PC-3 (cell line): ENCODE results near the gene DENND2A. TPM values are rescaled to one million over a fixed set of nuclear protein-coding genes. Genes with fewer than 3 reads are reported as not detected.
A peak's percentile ranks its signal among the peaks of the same experiment; 100 is the strongest.

Experiments
- ATAC-seq: fragments of 200-7000 bp; cut with Tn5 transposase; 2 replicates; pipeline ENCODE4 v1.9.1; 2020; ENCODE audit warnings: mild to moderate bottlenecking, moderate library complexity
- BruUV-seq: library from RNA; stranded (reverse); fragments of 400-500 nt; replicated peaks from 2 replicates; lab custom pipeline; 2021; lab: Mats Ljungman, UMichigan
- CTCF ChIA-PET: fragments of 300-600 bp; sonication (Branson Sonifier 250); formaldehyde crosslinking; loops from one replicate; lab custom pipeline; 2022; ENCODE audit warnings: antibody characterized with exemption; lab: Charles Lee
- POLR2A ChIA-PET: fragments of 300-600 bp; sonication (Branson Sonifier 250); formaldehyde crosslinking; loops from one replicate; lab custom pipeline; 2022; ENCODE audit warnings: antibody characterized with exemption; ENCODE audit not compliant: unreplicated experiment; lab: Charles Lee
- DNase-seq: peaks from one replicate; pipeline ENCODE4 v3.0.0-alpha.2; 2015
- H2AFZ ChIP-seq: fragments of 300-600 bp; sonication (generic); 2 replicates; pipeline ENCODE4 v1.6.0; 2016; ENCODE audit warnings: antibody characterized with exemption, low read length
- H3F3A ChIP-seq: fragments of 300-600 bp; sonication (generic); one replicate; pipeline ENCODE4 v1.6.0; 2017; ENCODE audit warnings: antibody characterized with exemption, low read length, control low read depth, mild to moderate bottlenecking; ENCODE audit not compliant: unreplicated experiment
- H3K27ac ChIP-seq: fragments of 300-600 bp; sonication (generic); 2 replicates; pipeline ENCODE4 v1.5.1; 2016; ENCODE audit warnings: mild to moderate bottlenecking, low read length
- H3K27me3 ChIP-seq: fragments of 300-600 bp; sonication (generic); 2 replicates; pipeline ENCODE4 v1.6.1; 2016; ENCODE audit warnings: low read length, mixed read lengths
- H3K36me3 ChIP-seq: fragments of 300-600 bp; sonication (generic); 2 replicates; pipeline ENCODE4 v1.6.1; 2016; ENCODE audit warnings: low read depth, mixed run types, low read length, mixed read lengths
- H3K4me1 ChIP-seq: fragments of 300-600 bp; sonication (generic); 2 replicates; pipeline ENCODE4 v1.5.1; 2016; ENCODE audit warnings: low read length; ENCODE audit not compliant: insufficient read depth
- H3K4me2 ChIP-seq: fragments of 300-600 bp; sonication (generic); 2 replicates; pipeline ENCODE4 v1.6.0; 2016; ENCODE audit warnings: low read length
- H3K4me3 ChIP-seq: fragments of 300-600 bp; sonication (generic); 2 replicates; pipeline ENCODE4 v1.5.1; 2016; ENCODE audit warnings: mild to moderate bottlenecking, low read length, mixed read lengths
- H3K79me2 ChIP-seq: fragments of 300-600 bp; sonication (generic); 2 replicates; pipeline ENCODE4 v1.6.1; 2017; ENCODE audit warnings: low read length, mixed read lengths
- H3K9ac ChIP-seq: fragments of 300-600 bp; sonication (generic); 2 replicates; pipeline ENCODE4 v1.6.0; 2016; ENCODE audit warnings: mild to moderate bottlenecking, low read length
- H3K9me2 ChIP-seq: fragments of 300-600 bp; sonication (generic); replicated peaks from 2 replicates; pipeline ENCODE4 v1.6.1; 2016; ENCODE audit warnings: mixed run types, low read length, mixed read lengths
- H3K9me3 ChIP-seq: fragments of 300-600 bp; sonication (generic); 2 replicates; pipeline ENCODE4 v1.6.1; 2016; ENCODE audit warnings: low read length, mixed read lengths
- H4K20me1 ChIP-seq: fragments of 300-600 bp; sonication (generic); 2 replicates; pipeline ENCODE4 v1.6.1; 2016; ENCODE audit warnings: low read length, mixed read lengths
- CTCF ChIP-seq: fragments of 300-600 bp; sonication (generic); conservative IDR thresholded peaks from 2 replicates; pipeline ENCODE4 v1.5.1; 2017; ENCODE audit warnings: antibody characterized with exemption, low read depth, mild to moderate bottlenecking, low read length
- EZH2 ChIP-seq: fragments of 300-600 bp; sonication (generic); IDR thresholded peaks from one replicate; pipeline ENCODE4 v1.6.1; 2017; ENCODE audit warnings: antibody characterized with exemption, mild to moderate bottlenecking, low read length; ENCODE audit not compliant: unreplicated experiment
- EZH2phosphoT487 ChIP-seq: fragments of 300-600 bp; sonication (generic); IDR thresholded peaks from 2 replicates; pipeline ENCODE4 v1.6.1; 2018; ENCODE audit warnings: mild to moderate bottlenecking, antibody characterized with exemption, low read length, borderline replicate concordance
- intact Hi-C: fragments of 100-400 bp; cut with micrococcal nuclease; formaldehyde crosslinking; loops from 2 replicates; pipeline ENCODE4 v1.9.0; 2023
- total RNA-seq: library from RNA; depleted of rRNA; stranded (reverse); fragments of >200 nt; gene quantifications from 2 replicates; pipeline ENCODE4 v1.2.3, GENCODE V29; 2014

The DENND2A gene
- total RNA-seq, 1 experiment from 2014 or later = 8.9 TPM

GRCh38 chr7:140650367-140650766 lies 9.8 kb upstream of the DENND2A start:
- H3K4me2 ChIP-seq = no peak overlapping the region
- TF ChIP-seq EZH2phosphoT487 = no peak
- TF ChIP-seq EZH2 = no peak
- no peak for TF ChIP-seq CTCF
- no TSS peak for BruUV-seq
- H3K27me3 ChIP-seq = no peaks in the 10 kb centered on the region
- H3K9ac ChIP-seq = no peak overlapping the region
- no peaks in the 10 kb centered on the region for H4K20me1 ChIP-seq
- no peaks in the 10 kb centered on the region for H3K9me2 ChIP-seq
- H3K4me3 ChIP-seq = no peak overlapping the region
- no peaks in the 10 kb centered on the region for H3F3A ChIP-seq
- ATAC-seq = no peak
- peaks cover 17% of the 10 kb centered on the region for H3K4me1 ChIP-seq
- DNase-seq = no peak
- ChIA-PET CTCF (interaction anchor here (0.6 kb wide), 1 partner anchor 107 kb away, joined by 3 read pairs; no protein-coding TSS in a partner anchor), POLR2A (interaction anchor here (0.7 kb wide), 1 partner anchor 143 kb away, joined by 3 read pairs; no protein-coding TSS in a partner anchor)
- H3K79me2 ChIP-seq = no peaks in the 10 kb centered on the region
- H3K36me3 ChIP-seq = no peaks in the 10 kb centered on the region
- no peaks in the 10 kb centered on the region for H3K9me3 ChIP-seq
- no peak overlapping the region for H3K27ac ChIP-seq
- intact Hi-C loops = loop anchor here (5.0 kb wide), 1 partner anchor 43 kb away; no protein-coding TSS in a partner anchor
- no peak overlapping the region for H2AFZ ChIP-seq

GRCh38 chr7:140649556-140650205 lies 9.1 kb upstream of the DENND2A start:
- H4K20me1 ChIP-seq = no peaks in the 10 kb centered on the region
- H3K9me2 ChIP-seq = no peaks in the 10 kb centered on the region
- no TSS peak for BruUV-seq
- peak overlapping the region; percentile 24; the same call in 1 of the 2 replicates for H2AFZ ChIP-seq
- H3F3A ChIP-seq = no peaks in the 10 kb centered on the region
- DNase-seq = peak; percentile 53
- peaks cover 17% of the 10 kb centered on the region for H3K4me1 ChIP-seq
- no peaks in the 10 kb centered on the region for H3K9me3 ChIP-seq
- peak; percentile 66 for ATAC-seq
- CTCF ChIA-PET = interaction anchor here (0.6 kb wide), 1 partner anchor 107 kb away, joined by 3 read pairs; no protein-coding TSS in a partner anchor
- H3K79me2 ChIP-seq = no peaks in the 10 kb centered on the region
- H3K27me3 ChIP-seq = no peaks in the 10 kb centered on the region
- no peak overlapping the region for H3K4me3 ChIP-seq
- H3K36me3 ChIP-seq = no peaks in the 10 kb centered on the region
- intact Hi-C loops = loop anchor here (5.0 kb wide), 1 partner anchor 42 kb away; no protein-coding TSS in a partner anchor
- POLR2A ChIA-PET = interaction anchor here (0.7 kb wide), 1 partner anchor 142 kb away, joined by 3 read pairs; no protein-coding TSS in a partner anchor
- no peak for TF ChIP-seq EZH2
- TF ChIP-seq CTCF = no peak
- no peak for TF ChIP-seq EZH2phosphoT487
- peak overlapping the region; percentile 42; the same call in 1 of the 2 replicates for H3K4me2 ChIP-seq
- H3K9ac ChIP-seq = no peak overlapping the region
- H3K27ac ChIP-seq = no peak overlapping the region
